Measurements from ENCODE around the gene MVK.

Gene MVK

DNA sequence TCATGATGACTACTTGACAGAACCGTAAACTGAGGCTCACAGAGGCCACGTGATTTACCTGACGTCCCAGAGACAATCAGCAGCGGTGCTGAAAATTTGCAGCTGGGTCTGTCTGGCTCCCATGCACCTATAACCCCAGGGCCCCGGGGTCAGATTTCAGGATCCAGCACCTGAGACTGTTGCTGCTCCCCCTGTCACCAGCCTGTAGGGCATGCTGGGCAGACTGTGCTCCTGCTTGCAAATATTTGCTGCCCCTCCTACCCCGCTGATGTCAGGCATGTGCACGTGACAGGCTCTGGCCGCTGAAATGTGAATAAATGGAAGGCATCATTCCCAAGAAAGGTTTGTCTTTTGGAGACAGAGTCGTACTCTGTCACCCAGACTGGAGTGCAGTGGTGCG is 6.3 kb upstream of the MVK start:
- no peak for DNase-seq (ENCODE audit: low spot score)

GRCh38 chr12:109567967-109568366 is 5.6 kb upstream of the MVK start:
- DNase-seq (ENCODE audit: low spot score) = no peak

GRCh38 chr12:109568486-109568885 is 5.1 kb upstream of the MVK start:
- DNase-seq (ENCODE audit: low spot score) = no peak

- DNase-seq (ENCODE audit: low spot score) = no peak
Observed at GRCh38 chr12:109571773-109572505, 1.7 kb upstream of the MVK start.

DNA sequence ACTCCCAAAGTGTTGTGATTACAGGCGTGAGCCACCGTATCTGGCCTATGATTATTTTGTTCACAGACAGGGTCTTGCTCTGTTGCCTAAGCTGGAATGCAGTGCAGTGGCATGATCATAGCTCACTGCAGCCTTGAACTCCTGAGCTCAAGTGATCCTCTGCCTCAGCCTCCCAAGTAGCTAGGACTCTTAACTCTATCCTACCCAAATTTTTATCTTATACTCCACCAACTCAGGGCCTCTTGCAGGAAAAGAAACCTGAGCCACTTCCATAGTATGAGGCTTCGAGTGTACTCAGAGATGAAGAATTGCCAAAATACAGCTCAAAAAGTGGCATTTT is 1.1 kb upstream of the MVK start:
- no peak for DNase-seq (ENCODE audit: low spot score)

DNA sequence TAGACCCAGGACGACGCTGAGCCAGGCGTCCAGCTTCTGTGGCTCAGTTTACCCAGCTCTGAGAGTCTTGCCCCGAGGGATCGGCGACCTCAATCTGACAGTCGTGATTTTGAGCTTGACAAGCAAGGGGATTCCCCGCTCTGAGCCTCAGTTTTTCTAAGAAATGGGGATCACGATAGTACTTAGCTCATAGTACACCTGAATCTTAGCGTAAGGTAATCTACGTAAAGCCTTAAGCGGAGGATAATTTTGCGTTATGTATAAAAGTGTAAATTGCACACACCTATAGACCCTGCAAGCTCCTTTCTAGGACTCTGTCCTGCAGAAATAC is 285 bp downstream of the MVK start:
- no peak for DNase-seq (ENCODE audit: low spot score)

GRCh38 chr12:109575683-109576082 is 2.1 kb downstream of the MVK start:
- DNase-seq (ENCODE audit: low spot score) = no peak

DNA sequence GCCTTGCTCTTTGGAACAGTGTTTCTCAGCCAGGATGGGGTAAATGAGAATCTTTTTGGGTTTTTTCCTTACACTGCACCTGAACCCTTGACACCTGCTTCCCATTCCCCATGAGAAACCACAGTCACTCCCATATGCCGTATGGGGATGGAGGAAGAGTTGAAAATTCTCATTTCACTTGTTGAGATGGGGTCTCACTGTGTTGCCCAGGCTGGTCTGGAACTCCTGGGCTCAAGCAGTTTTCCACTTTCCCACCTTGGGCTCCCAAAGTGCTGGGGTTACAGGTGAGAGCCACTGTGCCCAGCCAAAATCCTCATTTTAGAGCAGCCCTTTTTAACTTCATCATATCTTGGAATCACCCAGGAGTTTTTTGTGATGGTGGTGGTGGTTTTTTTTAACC is 3.7 kb downstream of the MVK start:
- no peak for DNase-seq (ENCODE audit: low spot score)

DNA sequence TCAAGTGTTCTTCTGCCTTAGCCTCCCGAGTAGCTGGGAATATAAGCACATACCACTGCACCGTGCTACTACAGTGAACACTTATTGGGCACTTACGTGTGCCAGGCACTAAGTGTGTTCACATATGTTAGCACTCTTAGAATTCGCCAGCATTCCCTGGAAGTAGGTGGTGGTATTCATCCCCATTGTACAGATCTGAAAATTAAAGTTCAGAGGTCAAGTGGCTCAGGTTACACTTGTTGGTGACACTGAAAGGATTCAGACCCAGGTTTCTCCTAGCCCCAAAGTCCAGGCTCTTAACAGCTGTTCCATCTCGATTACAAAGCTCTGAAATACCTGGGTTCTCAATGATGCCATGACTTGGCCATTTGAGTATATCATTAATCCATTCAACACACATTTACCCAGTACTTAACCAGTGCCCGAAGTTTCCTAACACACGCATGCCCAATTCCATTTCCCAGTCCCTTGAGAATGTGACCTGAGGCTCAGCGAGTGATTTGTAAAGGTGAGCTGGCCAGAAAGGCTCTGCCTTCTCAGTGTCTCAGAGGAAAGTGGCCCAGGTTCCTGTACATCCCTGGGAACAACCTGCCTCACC is 4.8 kb downstream of the MVK start:
- no peak for DNase-seq (ENCODE audit: low spot score)

GRCh38 chr12:109579639-109580038 is 6.0 kb downstream of the MVK start:
- DNase-seq (ENCODE audit: low spot score) = no peak

DNA sequence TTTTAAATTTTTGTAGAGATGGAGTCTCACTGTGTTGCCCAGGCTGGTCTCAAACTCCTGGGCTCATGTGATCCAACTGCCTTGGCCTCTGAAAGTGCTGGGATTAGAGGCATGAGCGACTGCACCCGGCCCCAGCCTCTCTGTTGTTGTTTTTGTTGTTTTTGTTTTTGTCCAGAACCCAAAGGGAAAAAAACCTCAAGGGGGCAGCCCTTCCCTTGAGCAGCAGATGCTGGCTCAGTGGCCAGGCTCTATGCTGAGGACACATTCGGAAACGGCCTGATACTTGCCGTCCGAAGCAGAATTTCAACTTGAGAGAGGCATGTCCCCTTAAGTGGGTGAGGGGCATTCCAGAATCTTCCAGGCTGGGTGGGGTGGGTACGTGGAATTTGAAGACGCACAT is 6.7 kb downstream of the MVK start:
- DNase-seq (ENCODE audit: low spot score) = no peak

DNA sequence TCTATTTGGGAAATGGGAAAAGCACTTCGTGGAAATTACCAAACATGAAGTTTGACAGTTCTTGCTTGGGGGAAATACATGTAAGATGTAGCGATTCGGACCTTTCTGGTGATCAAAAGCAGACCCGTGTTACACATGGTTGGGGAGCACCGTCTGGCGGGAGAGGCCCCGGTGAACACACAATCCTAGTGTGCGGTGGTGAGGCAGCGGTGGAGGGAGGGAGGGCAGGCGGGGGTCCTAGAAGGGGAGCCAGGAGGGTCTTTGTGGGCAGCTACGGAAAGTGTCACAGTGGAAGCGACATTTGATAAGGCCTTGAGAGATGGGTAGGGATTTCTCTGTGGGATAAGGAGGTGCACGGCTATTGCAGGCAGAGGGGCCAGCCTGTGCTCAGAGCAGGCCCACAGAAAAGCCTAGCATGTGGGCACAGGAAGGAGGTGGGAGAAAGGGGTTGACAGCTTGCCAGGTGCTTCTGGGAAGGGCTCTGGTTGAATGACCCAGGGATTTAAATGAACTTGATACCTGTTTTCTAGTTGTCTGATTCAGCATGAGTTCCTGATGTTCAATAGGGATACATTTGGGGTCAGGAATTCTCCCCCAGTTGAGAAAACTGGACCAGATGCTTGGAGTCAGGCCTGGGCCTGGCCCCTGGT is 7.2 kb downstream of the MVK start:
- DNase-seq (ENCODE audit: low spot score) = no peak

DNA sequence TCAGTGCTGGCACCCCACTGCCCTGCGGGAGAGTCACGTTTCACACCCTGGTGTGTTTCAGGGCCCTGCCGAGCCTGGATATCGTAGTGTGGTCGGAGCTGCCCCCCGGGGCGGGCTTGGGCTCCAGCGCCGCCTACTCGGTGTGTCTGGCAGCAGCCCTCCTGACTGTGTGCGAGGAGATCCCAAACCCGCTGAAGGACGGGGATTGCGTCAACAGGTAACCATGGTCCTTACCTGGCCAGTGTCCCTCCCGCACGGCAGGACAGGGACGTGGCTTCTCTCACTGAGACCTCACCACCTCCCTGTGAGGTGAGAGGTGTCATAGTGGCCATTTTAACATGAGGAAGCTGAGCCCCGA is 7.7 kb downstream of the MVK start:
- DNase-seq (ENCODE audit: low spot score) = no peak

DNA sequence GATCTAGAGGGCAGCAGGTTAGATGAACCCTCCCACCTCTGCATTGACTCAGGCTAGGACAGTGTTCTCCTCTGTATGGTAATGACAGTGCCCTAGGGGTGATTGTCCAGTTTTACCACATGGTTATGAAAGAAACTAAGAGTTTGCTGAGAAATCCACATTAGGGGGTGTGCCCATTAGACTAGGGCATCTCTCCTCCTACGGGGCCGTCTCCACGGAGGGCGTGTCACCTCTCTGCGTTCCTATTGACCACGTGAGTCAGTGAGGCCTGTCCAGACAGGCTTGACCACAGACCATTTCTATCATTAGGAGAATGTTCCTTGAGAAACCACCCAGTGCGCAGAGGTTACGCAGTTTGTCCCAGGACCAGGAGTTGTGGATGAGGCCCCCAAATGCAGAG is 8.3 kb downstream of the MVK start:
- no peak for DNase-seq (ENCODE audit: low spot score)

DNA sequence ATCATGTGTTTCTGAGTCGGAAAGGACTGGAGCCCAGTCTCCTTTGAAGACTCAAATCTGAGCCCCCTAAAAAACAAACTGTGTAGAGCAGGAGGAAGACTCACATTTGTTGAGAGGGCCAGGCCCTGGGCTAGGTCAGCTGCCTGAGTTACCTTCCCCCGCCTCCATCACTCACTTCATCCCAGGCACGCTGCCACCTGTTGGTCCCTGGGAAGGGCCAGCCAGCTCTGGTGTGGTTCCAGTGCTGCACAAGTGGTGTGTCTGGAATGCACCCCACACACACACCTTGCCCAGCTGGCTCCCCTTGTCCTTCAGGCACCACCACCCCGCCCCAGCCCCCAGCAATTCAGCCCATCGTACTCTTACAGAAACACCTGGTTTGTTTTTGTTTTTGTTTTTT is 9.0 kb downstream of the MVK start:
- no peak for DNase-seq (ENCODE audit: low spot score)

- DNase-seq (ENCODE audit: low spot score) = no peak
Observed at GRCh38 chr12:109583733-109584132, 10.1 kb downstream of the MVK start.

DNA sequence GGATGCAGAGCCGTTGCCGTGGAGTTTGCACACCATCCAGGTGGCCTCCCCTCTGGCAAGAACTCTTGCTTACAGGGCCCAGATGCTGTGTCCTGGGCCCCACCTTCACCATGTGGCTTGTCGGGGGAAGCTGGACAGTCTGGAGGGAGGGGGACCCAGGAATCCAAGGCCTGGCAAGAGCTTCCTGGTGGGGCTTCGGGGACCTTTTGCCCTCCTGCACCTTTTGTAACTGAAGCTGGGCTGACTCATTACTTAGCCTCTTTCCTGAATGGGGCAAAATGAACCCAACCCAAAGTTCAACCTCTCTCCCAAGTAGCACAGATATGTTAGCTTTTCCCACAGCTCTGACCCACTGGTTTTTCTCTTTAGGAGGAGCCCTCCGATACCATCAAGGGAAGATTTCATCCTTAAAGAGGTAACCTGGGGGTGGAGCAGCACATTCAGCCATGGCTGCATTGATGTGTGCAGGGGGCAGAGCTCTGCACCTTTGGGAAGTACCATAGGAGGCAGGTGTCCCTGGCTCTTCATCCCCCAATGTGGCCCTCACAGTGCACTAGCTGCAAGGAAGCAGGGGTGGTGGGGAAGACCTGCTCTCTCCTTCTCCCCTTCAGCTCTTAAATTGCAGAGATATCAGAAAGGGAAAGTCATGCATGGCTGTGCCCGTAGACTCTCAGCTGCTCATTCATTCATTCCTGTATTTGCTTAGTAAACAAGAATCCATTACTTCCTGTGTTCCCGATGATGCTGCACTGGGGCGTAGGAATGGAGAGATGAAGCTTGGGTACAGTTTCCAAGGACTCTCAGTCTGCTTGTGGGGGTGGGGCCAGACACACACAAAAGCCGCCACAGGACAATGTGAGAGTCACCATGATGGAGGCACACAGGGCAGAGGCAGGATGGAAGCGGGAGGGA is 13.0 kb downstream of the MVK start:
- no peak for DNase-seq (ENCODE audit: low spot score)

DNA sequence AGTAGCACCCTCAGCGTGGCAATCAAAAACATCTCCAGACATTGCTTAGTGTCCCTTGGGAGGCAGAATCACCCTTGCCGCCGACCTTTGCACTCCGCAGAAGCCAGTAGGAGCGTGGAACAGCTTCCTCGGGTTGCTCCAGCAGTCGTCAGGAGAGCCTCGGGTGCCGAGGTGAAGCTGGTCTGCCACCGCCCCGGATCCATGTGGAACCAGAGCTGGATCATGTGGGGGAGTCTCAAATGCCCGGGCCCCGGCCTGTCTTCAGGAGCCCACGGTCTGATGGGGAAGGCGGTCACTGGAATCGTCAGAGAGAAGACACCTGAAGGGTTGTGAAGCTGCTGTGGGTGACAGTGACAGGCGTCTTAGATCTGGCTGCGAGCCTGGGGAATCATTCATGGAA is 14.3 kb downstream of the MVK start:
- no peak for DNase-seq (ENCODE audit: low spot score)

DNA sequence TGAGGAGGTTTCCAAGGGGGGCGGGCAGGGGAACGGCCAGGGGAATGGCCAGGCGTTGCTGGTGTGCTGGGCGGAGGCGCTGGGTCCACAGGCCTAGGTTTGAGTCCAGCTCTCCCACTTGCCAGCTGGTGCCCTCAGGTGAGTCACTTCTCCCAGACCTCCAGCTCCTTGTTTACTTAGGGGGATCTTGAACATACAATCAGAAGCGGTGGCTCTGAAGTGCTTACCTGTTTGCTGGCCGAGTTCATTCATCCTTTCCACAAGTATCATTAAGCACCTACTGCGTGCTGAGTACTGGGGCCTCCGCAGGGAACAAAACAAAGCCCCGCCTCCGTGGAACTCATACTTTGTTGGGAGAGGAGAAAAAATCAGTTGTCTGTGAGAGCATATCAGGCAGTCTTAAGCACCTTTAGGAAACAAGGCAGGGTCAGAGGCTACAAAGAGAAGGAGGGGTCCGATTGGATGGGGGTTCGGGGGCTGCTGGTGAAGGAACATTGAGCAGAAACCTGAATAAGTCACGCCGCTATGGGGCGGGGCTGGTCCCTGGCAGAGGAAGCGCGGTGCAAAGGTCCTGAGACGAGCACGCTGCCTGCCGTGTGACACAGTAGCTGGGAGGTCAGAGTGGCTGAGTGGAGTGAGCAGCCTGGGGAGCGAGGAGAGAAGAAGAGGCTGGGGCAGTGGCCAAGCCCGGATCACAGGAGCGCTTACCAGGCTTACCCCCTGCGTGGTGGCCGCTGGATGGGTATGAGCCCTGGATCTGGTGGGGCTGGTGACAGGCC is 15.1 kb downstream of the MVK start:
- DNase-seq (ENCODE audit: low spot score) = no peak

DNA sequence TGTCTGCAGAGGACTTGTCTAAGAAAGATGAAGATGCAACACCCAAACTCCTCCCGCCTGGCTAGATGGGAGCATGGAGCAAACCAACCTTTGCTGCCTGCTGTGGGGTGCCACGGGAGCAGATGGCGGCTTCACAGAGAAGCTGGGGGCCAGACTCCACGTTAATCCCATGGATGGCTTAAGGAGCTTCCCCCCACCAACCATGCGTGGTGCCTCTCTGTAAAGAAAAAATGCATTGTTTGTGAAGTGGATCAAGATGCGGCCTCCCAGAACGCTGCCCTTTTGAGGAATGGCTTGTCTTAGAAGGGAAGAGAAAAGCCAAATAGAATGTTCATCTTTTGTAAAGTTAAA is 15.6 kb downstream of the MVK start:
- DNase-seq (ENCODE audit: low spot score) = no peak

GRCh38 chr12:109589691-109590245 is 16.2 kb downstream of the MVK start:
- no peak for DNase-seq (ENCODE audit: low spot score)

DNA sequence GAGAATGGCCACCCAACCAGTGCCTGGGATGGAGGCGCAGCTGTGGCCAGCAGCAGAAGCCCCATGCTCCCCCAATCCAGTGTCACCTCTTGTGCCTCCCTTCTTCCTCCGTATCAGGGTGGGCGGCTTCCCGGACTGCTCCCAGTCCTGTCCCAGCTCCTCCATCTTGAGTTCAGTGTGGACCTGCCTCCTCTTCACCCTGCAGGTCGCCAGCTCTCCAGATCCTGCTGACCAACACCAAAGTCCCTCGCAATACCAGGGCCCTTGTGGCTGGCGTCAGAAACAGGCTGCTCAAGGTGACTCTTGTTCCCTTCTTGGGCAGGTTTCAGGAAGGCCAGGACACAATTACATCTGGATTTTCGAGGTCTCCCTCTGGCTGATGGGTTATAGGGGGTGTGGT is 17.0 kb downstream of the MVK start:
- no peak for DNase-seq (ENCODE audit: low spot score)
